ENCODE data around the gene NUP160. TPM values are rescaled to one million over a fixed set of nuclear protein-coding genes. Genes with fewer than 3 reads are reported as not detected.

NUP160 gene
- total and polyA plus RNA-seq, 2 of the 13 experiments (the other 11 are each of a cell fraction or from before 2014, with no cell fraction given), result 28.3 to 43.5 TPM

DNA sequence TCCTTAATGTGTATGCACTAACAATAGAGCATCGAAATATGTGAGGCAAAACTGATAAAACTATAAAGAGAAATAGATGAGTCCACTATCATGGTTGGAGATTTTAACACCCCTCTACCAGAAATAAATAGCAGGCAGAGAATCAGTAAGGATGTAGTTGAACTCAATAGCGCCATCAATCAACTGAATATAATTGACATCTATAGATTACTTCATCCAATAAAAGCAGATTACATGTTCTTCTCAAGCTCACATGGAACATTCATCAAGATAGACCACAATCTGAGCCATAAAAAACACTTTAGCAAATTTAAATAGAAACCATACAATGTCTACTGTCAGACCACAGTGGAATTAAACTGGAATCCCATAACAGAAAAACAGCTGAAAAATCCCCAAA lies 46.9 kb upstream of the NUP160 start:
- in situ Hi-C loops (cut with HindIII; ENCODE audit: extremely low pct_ligation_motif_present, low pct_unique_long_range_greater_than_20kb) (no loop called here), intact Hi-C loops (cut with micrococcal nuclease; ENCODE audit: unreplicated experiment) (no loop called here)
- Histone ChIP-seq H2AFZ (ENCODE audit: low read length) (no peak overlapping the region), H3K9ac (ENCODE audit: insufficient read depth, low read depth, low read length) (no peak overlapping the region), H3K4me2 (ENCODE audit: low read depth, low read length) (no peak overlapping the region), H3K4me1 (ENCODE audit: insufficient read depth, low read length) (no peaks in the 10 kb centered on the region), H4K20me1 (ENCODE audit: insufficient read depth, low read length) (no peaks in the 10 kb centered on the region), H3K27ac (ENCODE audit: extremely low read length, insufficient read depth, low read length) (no peak overlapping the region), H3K27me3 (ENCODE audit: control insufficient read depth in 1 of 2, insufficient read depth in 2 of 2, low read length in 2 of 2) (no peaks in the 10 kb centered on the region; a peak in 1 of 5 replicates), H3K36me3 (replicated peaks in 1 of 2; ENCODE audit: control insufficient read depth in 1 of 2, insufficient read depth in 2 of 2, low read length in 2 of 2) (no peaks in the 10 kb centered on the region), H3K4me3 (replicated peaks in 1 of 3; ENCODE audit: insufficient read depth in 1 of 3, low read depth in 2 of 3, low read length in 3 of 3) (no peak overlapping the region), H3K9me3 (ENCODE audit: low read length) (no peaks in the 10 kb centered on the region), H3K79me2 (ENCODE audit: insufficient read depth, low read length) (no peaks in the 10 kb centered on the region)
- WGBS (ENCODE audit: low lambda C conversion rate), result 47% methylated on average over 2 of the region's 2 CpGs
- no peak for FAIRE-seq
- ATAC-seq, result no peak
- ChIA-PET POLR2A (no interaction called here), CTCF (ENCODE audit: low intra/inter-chr PET ratio, low total read pairs) (no interaction called here)
- no TSS peak for BruUV-seq (replicated peaks)
- DNase-seq (ENCODE audit: low spot score), result no peak
- TF ChIP-seq HOXA5 (CRISPR knock-in tag; IDR thresholded peaks at IDR 0.05), result no peak
- TF ChIP-seq TCF7L2 (IDR thresholded peaks at IDR 0.05; ENCODE audit: low read depth, low read length), result no peak
- TF ChIP-seq, protein P1, sequence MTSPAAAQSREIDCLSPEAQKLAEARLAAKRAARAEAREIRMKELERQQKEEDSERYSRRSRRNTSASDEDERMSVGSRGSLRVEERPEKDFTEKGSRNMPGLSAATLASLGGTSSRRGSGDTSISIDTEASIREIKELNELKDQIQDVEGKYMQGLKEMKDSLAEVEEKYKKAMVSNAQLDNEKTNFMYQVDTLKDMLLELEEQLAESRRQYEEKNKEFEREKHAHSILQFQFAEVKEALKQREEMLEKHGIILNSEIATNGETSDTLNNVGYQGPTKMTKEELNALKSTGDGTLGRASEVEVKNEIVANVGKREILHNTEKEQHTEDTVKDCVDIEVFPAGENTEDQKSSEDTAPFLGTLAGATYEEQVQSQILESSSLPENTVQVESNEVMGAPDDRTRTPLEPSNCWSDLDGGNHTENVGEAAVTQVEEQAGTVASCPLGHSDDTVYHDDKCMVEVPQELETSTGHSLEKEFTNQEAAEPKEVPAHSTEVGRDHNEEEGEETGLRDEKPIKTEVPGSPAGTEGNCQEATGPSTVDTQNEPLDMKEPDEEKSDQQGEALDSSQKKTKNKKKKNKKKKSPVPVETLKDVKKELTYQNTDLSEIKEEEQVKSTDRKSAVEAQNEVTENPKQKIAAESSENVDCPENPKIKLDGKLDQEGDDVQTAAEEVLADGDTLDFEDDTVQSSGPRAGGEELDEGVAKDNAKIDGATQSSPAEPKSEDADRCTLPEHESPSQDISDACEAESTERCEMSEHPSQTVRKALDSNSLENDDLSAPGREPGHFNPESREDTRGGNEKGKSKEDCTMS (CRISPR knock-in tag; conservative IDR thresholded peaks at IDR 0.05), result no peak
- TF ChIP-seq, protein P2, sequence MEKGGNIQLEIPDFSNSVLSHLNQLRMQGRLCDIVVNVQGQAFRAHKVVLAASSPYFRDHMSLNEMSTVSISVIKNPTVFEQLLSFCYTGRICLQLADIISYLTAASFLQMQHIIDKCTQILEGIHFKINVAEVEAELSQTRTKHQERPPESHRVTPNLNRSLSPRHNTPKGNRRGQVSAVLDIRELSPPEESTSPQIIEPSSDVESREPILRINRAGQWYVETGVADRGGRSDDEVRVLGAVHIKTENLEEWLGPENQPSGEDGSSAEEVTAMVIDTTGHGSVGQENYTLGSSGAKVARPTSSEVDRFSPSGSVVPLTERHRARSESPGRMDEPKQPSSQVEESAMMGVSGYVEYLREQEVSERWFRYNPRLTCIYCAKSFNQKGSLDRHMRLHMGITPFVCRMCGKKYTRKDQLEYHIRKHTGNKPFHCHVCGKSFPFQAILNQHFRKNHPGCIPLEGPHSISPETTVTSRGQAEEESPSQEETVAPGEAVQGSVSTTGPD (CRISPR knock-in tag; IDR thresholded peaks at IDR 0.05), result no peak
- no peak for TF ChIP-seq EED (CRISPR knock-in tag; IDR thresholded peaks at IDR 0.05)
- TF ChIP-seq PPARG (CRISPR knock-in tag; conservative IDR thresholded peaks at IDR 0.05), result no peak
- TF ChIP-seq, protein P3, sequence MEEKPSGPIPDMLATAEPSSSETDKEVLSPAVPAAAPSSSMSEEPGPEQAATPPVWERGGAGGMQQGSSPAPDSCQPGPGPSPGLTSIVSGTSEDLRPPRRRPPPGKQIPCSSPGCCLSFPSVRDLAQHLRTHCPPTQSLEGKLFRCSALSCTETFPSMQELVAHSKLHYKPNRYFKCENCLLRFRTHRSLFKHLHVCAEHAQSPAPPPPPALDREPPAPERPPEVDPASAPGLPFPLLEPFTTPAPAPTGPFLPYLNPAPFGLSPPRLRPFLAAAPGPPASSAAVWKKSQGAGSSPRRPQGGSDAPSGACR (CRISPR knock-in tag; IDR thresholded peaks at IDR 0.05), result no peak
- no peak for TF ChIP-seq HOXA7 (CRISPR knock-in tag; IDR thresholded peaks at IDR 0.05)
- TF ChIP-seq ZNF546 (CRISPR knock-in tag; conservative IDR thresholded peaks at IDR 0.05), result no peak
- TF ChIP-seq, protein P4, sequence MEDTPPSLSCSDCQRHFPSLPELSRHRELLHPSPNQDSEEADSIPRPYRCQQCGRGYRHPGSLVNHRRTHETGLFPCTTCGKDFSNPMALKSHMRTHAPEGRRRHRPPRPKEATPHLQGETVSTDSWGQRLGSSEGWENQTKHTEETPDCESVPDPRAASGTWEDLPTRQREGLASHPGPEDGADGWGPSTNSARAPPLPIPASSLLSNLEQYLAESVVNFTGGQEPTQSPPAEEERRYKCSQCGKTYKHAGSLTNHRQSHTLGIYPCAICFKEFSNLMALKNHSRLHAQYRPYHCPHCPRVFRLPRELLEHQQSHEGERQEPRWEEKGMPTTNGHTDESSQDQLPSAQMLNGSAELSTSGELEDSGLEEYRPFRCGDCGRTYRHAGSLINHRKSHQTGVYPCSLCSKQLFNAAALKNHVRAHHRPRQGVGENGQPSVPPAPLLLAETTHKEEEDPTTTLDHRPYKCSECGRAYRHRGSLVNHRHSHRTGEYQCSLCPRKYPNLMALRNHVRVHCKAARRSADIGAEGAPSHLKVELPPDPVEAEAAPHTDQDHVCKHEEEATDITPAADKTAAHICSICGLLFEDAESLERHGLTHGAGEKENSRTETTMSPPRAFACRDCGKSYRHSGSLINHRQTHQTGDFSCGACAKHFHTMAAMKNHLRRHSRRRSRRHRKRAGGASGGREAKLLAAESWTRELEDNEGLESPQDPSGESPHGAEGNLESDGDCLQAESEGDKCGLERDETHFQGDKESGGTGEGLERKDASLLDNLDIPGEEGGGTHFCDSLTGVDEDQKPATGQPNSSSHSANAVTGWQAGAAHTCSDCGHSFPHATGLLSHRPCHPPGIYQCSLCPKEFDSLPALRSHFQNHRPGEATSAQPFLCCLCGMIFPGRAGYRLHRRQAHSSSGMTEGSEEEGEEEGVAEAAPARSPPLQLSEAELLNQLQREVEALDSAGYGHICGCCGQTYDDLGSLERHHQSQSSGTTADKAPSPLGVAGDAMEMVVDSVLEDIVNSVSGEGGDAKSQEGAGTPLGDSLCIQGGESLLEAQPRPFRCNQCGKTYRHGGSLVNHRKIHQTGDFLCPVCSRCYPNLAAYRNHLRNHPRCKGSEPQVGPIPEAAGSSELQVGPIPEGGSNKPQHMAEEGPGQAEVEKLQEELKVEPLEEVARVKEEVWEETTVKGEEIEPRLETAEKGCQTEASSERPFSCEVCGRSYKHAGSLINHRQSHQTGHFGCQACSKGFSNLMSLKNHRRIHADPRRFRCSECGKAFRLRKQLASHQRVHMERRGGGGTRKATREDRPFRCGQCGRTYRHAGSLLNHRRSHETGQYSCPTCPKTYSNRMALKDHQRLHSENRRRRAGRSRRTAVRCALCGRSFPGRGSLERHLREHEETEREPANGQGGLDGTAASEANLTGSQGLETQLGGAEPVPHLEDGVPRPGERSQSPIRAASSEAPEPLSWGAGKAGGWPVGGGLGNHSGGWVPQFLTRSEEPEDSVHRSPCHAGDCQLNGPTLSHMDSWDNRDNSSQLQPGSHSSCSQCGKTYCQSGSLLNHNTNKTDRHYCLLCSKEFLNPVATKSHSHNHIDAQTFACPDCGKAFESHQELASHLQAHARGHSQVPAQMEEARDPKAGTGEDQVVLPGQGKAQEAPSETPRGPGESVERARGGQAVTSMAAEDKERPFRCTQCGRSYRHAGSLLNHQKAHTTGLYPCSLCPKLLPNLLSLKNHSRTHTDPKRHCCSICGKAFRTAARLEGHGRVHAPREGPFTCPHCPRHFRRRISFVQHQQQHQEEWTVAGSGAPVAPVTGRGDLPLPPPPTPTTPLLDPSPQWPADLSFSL (CRISPR knock-in tag; IDR thresholded peaks at IDR 0.05), result no peak
- TF ChIP-seq, protein P5, sequence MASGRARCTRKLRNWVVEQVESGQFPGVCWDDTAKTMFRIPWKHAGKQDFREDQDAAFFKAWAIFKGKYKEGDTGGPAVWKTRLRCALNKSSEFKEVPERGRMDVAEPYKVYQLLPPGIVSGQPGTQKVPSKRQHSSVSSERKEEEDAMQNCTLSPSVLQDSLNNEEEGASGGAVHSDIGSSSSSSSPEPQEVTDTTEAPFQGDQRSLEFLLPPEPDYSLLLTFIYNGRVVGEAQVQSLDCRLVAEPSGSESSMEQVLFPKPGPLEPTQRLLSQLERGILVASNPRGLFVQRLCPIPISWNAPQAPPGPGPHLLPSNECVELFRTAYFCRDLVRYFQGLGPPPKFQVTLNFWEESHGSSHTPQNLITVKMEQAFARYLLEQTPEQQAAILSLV (CRISPR knock-in tag; IDR thresholded peaks at IDR 0.05; ENCODE audit: borderline replicate concordance), result no peak
- no peak for TF ChIP-seq AHR (CRISPR knock-in tag; IDR thresholded peaks at IDR 0.05)
- TF ChIP-seq, protein P6, sequence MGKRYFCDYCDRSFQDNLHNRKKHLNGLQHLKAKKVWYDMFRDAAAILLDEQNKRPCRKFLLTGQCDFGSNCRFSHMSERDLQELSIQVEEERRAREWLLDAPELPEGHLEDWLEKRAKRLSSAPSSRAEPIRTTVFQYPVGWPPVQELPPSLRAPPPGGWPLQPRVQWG (CRISPR knock-in tag; IDR thresholded peaks at IDR 0.05; ENCODE audit: borderline replicate concordance, low read depth), result no peak

Measured in HepG2 (cell line).